GM12878 (cell line): Measurements from ENCODE around the gene CELSR1.

ENCODE experiments used
- POLR2A ChIP-seq: IDR thresholded peaks from 2 replicates; pipeline ENCODE4 v1.6.1; 2011; ENCODE audit warnings: low read depth, mild to moderate bottlenecking, low read length
- SIN3A ChIP-seq: IDR thresholded peaks from 2 replicates; pipeline ENCODE4 v1.6.1; 2012; ENCODE audit warnings: low read depth, low read length, improper control_type of control experiment
- TF ChIP-seq, protein P1 (sequence below), 3 experiments: IDR thresholded peaks in 2 of 3; conservative IDR thresholded peaks in 1 of 3; 2 replicates each; pipeline ENCODE4 v1.5.1; 2011; ENCODE audit warnings: low read depth in 3 of 3, low read length in 3 of 3, mild to moderate bottlenecking in 3 of 3, control low read depth in 2 of 3, moderate library complexity in 2 of 3, inconsistent platforms in 1 of 3, mixed read lengths in 1 of 3; ENCODE audit not compliant: control insufficient read depth in 2 of 3, insufficient read depth in 1 of 3; ENCODE audit errors: extremely low read depth in 1 of 3

DNA sequence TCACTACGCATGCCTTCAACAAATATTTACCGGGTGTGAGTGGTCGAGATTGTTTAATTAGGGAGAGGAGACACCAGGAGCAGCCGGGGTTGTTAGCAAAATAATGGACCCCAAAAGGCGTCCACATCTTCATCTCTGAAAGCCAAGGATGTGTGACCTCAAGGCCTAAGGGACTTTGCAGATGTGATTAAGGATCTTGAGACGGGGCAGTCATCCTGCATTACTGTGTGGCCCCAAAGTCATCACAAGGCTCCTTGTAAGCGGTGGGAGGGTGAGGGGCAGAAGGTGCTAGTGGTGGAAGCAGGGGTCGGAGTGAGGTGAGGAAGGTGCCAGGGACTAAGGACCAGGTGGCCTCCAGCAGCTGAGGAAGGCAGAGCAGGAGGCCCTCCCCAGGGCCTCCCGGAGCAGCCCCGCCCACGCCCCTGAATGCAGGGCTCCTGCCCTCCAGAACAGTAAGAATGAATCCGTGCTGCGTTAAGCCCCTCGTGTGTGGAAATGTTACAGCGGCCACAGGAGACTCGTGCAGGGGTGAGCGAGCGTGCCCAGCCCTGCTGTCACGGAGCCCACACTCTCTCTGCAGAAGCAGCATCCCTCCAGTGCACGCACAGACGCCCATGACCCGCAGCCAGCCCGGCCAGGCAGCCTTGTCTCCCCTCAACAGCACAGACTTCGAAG, 83.5 kb downstream of the CELSR1 start:
- TF ChIP-seq, protein P1, sequence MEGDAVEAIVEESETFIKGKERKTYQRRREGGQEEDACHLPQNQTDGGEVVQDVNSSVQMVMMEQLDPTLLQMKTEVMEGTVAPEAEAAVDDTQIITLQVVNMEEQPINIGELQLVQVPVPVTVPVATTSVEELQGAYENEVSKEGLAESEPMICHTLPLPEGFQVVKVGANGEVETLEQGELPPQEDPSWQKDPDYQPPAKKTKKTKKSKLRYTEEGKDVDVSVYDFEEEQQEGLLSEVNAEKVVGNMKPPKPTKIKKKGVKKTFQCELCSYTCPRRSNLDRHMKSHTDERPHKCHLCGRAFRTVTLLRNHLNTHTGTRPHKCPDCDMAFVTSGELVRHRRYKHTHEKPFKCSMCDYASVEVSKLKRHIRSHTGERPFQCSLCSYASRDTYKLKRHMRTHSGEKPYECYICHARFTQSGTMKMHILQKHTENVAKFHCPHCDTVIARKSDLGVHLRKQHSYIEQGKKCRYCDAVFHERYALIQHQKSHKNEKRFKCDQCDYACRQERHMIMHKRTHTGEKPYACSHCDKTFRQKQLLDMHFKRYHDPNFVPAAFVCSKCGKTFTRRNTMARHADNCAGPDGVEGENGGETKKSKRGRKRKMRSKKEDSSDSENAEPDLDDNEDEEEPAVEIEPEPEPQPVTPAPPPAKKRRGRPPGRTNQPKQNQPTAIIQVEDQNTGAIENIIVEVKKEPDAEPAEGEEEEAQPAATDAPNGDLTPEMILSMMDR (IDR thresholded peaks at IDR 0.05 in 2 of 3, conservative IDR thresholded peaks at IDR 0.05 in 1 of 3; ENCODE audit: control insufficient read depth in 2 of 3, extremely low read depth in 1 of 3, insufficient read depth in 1 of 3, low read depth in 3 of 3, low read length in 3 of 3) = no peak
- TF ChIP-seq SIN3A (no peak), POLR2A (no peak)
